PC-3 (cell line): ENCODE measurements around the gene GPC4. TPM values are rescaled to one million over a fixed set of nuclear protein-coding genes. Genes with fewer than 3 reads are reported as not detected.

ENCODE experiments used
- ATAC-seq: fragments of 200-7000 bp; cut with Tn5 transposase; 2 replicates; pipeline ENCODE4 v1.9.1; 2020; ENCODE audit warnings: mild to moderate bottlenecking, moderate library complexity
- BruUV-seq: library from RNA; stranded (reverse); fragments of 400-500 nt; replicated peaks from 2 replicates; lab custom pipeline; 2021; lab: Mats Ljungman, UMichigan
- CTCF ChIA-PET: fragments of 300-600 bp; sonication (Branson Sonifier 250); formaldehyde crosslinking; loops from one replicate; lab custom pipeline; 2022; ENCODE audit warnings: antibody characterized with exemption; lab: Charles Lee
- POLR2A ChIA-PET: fragments of 300-600 bp; sonication (Branson Sonifier 250); formaldehyde crosslinking; loops from one replicate; lab custom pipeline; 2022; ENCODE audit warnings: antibody characterized with exemption; ENCODE audit not compliant: unreplicated experiment; lab: Charles Lee
- DNase-seq: peaks from one replicate; pipeline ENCODE4 v3.0.0-alpha.2; 2015
- H2AFZ ChIP-seq: fragments of 300-600 bp; sonication (generic); 2 replicates; pipeline ENCODE4 v1.6.0; 2016; ENCODE audit warnings: antibody characterized with exemption, low read length
- H3F3A ChIP-seq: fragments of 300-600 bp; sonication (generic); one replicate; pipeline ENCODE4 v1.6.0; 2017; ENCODE audit warnings: antibody characterized with exemption, low read length, control low read depth, mild to moderate bottlenecking; ENCODE audit not compliant: unreplicated experiment
- H3K27ac ChIP-seq: fragments of 300-600 bp; sonication (generic); 2 replicates; pipeline ENCODE4 v1.5.1; 2016; ENCODE audit warnings: mild to moderate bottlenecking, low read length
- H3K27me3 ChIP-seq: fragments of 300-600 bp; sonication (generic); 2 replicates; pipeline ENCODE4 v1.6.1; 2016; ENCODE audit warnings: low read length, mixed read lengths
- H3K36me3 ChIP-seq: fragments of 300-600 bp; sonication (generic); 2 replicates; pipeline ENCODE4 v1.6.1; 2016; ENCODE audit warnings: low read depth, mixed run types, low read length, mixed read lengths
- H3K4me1 ChIP-seq: fragments of 300-600 bp; sonication (generic); 2 replicates; pipeline ENCODE4 v1.5.1; 2016; ENCODE audit warnings: low read length; ENCODE audit not compliant: insufficient read depth
- H3K4me2 ChIP-seq: fragments of 300-600 bp; sonication (generic); 2 replicates; pipeline ENCODE4 v1.6.0; 2016; ENCODE audit warnings: low read length
- H3K4me3 ChIP-seq: fragments of 300-600 bp; sonication (generic); 2 replicates; pipeline ENCODE4 v1.5.1; 2016; ENCODE audit warnings: mild to moderate bottlenecking, low read length, mixed read lengths
- H3K79me2 ChIP-seq: fragments of 300-600 bp; sonication (generic); 2 replicates; pipeline ENCODE4 v1.6.1; 2017; ENCODE audit warnings: low read length, mixed read lengths
- H3K9ac ChIP-seq: fragments of 300-600 bp; sonication (generic); 2 replicates; pipeline ENCODE4 v1.6.0; 2016; ENCODE audit warnings: mild to moderate bottlenecking, low read length
- H3K9me2 ChIP-seq: fragments of 300-600 bp; sonication (generic); replicated peaks from 2 replicates; pipeline ENCODE4 v1.6.1; 2016; ENCODE audit warnings: mixed run types, low read length, mixed read lengths
- H3K9me3 ChIP-seq: fragments of 300-600 bp; sonication (generic); 2 replicates; pipeline ENCODE4 v1.6.1; 2016; ENCODE audit warnings: low read length, mixed read lengths
- H4K20me1 ChIP-seq: fragments of 300-600 bp; sonication (generic); 2 replicates; pipeline ENCODE4 v1.6.1; 2016; ENCODE audit warnings: low read length, mixed read lengths
- EZH2 ChIP-seq: fragments of 300-600 bp; sonication (generic); IDR thresholded peaks from one replicate; pipeline ENCODE4 v1.6.1; 2017; ENCODE audit warnings: antibody characterized with exemption, mild to moderate bottlenecking, low read length; ENCODE audit not compliant: unreplicated experiment
- EZH2phosphoT487 ChIP-seq: fragments of 300-600 bp; sonication (generic); IDR thresholded peaks from 2 replicates; pipeline ENCODE4 v1.6.1; 2018; ENCODE audit warnings: mild to moderate bottlenecking, antibody characterized with exemption, low read length, borderline replicate concordance
- intact Hi-C: fragments of 100-400 bp; cut with micrococcal nuclease; formaldehyde crosslinking; loops from 2 replicates; pipeline ENCODE4 v1.9.0; 2023
- total RNA-seq: library from RNA; depleted of rRNA; stranded (reverse); fragments of >200 nt; gene quantifications from 2 replicates; pipeline ENCODE4 v1.2.3, GENCODE V29; 2014
- TF ChIP-seq, protein P1 (sequence below): fragments of 300-600 bp; sonication (generic); conservative IDR thresholded peaks from 2 replicates; pipeline ENCODE4 v1.5.1; 2017; ENCODE audit warnings: antibody characterized with exemption, low read depth, mild to moderate bottlenecking, low read length

GPC4 gene
- total RNA-seq, 1 experiment from 2014 or later = 4.0 TPM

DNA sequence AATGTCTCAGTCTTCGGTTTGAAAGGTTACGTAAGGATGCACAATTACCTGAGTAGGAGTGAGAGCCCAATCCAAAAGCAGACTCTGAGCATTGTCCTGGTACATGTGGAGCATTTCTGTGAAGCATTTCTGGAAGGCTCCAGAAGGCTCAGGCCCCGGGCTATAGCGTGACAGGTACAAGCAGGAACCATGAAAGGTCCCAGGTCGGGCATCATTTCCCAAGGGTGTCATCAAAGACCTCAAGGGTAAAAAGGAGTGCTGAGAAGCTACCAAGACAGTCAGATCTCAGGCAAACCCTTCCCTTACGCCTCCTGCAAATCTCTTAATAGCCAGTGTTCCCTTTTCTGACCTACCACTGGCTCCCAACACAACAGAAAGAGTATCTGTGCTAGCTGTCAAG lies 30.8 kb downstream of the GPC4 start:
- no peak for ATAC-seq
- Histone ChIP-seq H3K4me3 (no peak overlapping the region), H3K27me3 (no peaks in the 10 kb centered on the region), H3K9me3 (no peaks in the 10 kb centered on the region), H2AFZ (no peak overlapping the region), H3K4me2 (no peak overlapping the region), H3K79me2 (no peaks in the 10 kb centered on the region), H3K4me1 (no peaks in the 10 kb centered on the region), H3K27ac (no peak overlapping the region), H3K9me2 (no peaks in the 10 kb centered on the region), H3K36me3 (no peaks in the 10 kb centered on the region), H4K20me1 (no peaks in the 10 kb centered on the region), H3K9ac (no peak overlapping the region), H3F3A (no peaks in the 10 kb centered on the region)
- DNase-seq = no peak
- BruUV-seq = no TSS peak
- intact Hi-C loops = no loop called here
- CTCF ChIA-PET = no interaction called here
- POLR2A ChIA-PET = no interaction called here
- TF ChIP-seq EZH2 = no peak
- TF ChIP-seq, protein P1, sequence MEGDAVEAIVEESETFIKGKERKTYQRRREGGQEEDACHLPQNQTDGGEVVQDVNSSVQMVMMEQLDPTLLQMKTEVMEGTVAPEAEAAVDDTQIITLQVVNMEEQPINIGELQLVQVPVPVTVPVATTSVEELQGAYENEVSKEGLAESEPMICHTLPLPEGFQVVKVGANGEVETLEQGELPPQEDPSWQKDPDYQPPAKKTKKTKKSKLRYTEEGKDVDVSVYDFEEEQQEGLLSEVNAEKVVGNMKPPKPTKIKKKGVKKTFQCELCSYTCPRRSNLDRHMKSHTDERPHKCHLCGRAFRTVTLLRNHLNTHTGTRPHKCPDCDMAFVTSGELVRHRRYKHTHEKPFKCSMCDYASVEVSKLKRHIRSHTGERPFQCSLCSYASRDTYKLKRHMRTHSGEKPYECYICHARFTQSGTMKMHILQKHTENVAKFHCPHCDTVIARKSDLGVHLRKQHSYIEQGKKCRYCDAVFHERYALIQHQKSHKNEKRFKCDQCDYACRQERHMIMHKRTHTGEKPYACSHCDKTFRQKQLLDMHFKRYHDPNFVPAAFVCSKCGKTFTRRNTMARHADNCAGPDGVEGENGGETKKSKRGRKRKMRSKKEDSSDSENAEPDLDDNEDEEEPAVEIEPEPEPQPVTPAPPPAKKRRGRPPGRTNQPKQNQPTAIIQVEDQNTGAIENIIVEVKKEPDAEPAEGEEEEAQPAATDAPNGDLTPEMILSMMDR = no peak
- no peak for TF ChIP-seq EZH2phosphoT487

DNA sequence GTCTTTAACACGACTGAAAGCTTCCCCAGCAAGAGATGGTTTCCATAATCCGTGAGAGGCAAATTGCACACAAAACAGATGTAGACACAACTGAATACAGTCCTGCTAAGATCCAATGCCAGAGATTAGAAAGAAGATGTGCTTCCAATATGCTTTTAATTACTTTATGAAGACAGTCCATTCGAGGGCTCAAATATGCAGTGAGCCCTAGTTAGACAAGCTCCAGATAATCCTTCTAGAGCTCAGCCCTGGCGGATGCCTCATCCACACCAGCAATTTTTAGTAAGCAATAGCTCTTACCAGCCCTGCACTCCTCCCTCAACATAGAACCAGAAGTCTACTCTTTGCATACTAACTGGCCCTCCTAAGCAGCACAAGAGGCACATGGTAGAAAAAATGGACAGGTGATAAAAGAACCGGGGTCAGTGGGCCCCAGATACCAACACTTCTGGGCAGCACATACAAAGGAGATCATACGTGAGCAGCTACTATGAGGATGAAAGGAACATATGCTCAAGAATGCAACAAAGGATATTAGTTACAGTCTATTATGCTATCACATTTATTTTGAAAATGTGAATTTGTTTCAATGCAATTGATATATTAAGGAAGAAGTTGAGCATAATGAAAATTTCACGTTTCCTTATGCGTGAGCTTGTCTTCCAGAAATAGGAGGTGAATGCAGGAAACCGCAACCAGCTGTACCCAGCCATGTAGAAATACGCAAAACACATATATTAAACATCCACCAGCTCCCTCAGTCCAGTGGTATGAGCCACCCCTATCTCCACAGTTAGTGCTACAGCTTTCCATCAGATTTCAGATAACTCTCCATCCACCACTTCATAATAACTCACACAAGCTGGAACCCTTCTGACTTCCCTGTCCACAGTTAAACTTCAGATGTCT lies 34.3 kb downstream of the GPC4 start:
- no peak overlapping the region for H2AFZ ChIP-seq
- H3K9ac ChIP-seq = no peak overlapping the region
- BruUV-seq = no TSS peak
- CTCF ChIA-PET = no interaction called here
- no peaks in the 10 kb centered on the region for H3K9me3 ChIP-seq
- ATAC-seq = no peak
- no peaks in the 10 kb centered on the region for H3K79me2 ChIP-seq
- no peak overlapping the region for H3K4me2 ChIP-seq
- H3K36me3 ChIP-seq = no peaks in the 10 kb centered on the region
- no peak overlapping the region for H3K27ac ChIP-seq
- no peaks in the 10 kb centered on the region for H3K4me1 ChIP-seq
- H3K9me2 ChIP-seq = no peaks in the 10 kb centered on the region
- H3K27me3 ChIP-seq = no peaks in the 10 kb centered on the region
- no peak for DNase-seq
- no peak overlapping the region for H3K4me3 ChIP-seq
- TF ChIP-seq, protein P1 = no peak
- TF ChIP-seq EZH2phosphoT487 = no peak
- no peak for TF ChIP-seq EZH2
- no peaks in the 10 kb centered on the region for H4K20me1 ChIP-seq
- intact Hi-C loops = no loop called here
- H3F3A ChIP-seq = no peaks in the 10 kb centered on the region
- POLR2A ChIA-PET = no interaction called here

DNA sequence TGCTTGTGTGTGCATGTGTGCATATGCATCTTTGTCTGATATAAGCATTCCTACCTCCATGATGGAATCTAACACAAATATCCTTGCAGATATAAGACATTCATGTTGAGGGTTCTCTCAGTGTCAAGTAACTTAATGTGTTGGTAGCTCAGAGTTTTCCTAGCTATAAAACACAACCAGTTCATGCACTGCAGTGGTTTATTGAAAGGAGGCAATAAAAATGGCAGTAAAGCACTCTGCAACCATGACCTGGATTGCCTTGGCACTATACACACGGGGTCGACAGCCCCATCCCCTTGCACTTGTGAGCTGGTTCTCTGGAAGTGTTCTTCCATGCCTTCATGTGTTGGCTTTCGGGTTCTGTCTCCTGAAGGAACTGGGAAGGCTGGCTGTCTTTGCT lies 38.9 kb downstream of the GPC4 start:
- no peak for ATAC-seq
- CTCF ChIA-PET = no interaction called here
- no peak overlapping the region for H3K4me2 ChIP-seq
- intact Hi-C loops = no loop called here
- H4K20me1 ChIP-seq = no peaks in the 10 kb centered on the region
- no TSS peak for BruUV-seq
- no peak overlapping the region for H3K27ac ChIP-seq
- no peaks in the 10 kb centered on the region for H3K27me3 ChIP-seq
- H3K9me2 ChIP-seq = no peaks in the 10 kb centered on the region
- H3K36me3 ChIP-seq = no peaks in the 10 kb centered on the region
- H3K79me2 ChIP-seq = no peaks in the 10 kb centered on the region
- H3K4me3 ChIP-seq = no peak overlapping the region
- no peak for DNase-seq
- no peaks in the 10 kb centered on the region for H3K4me1 ChIP-seq
- no peaks in the 10 kb centered on the region for H3F3A ChIP-seq
- TF ChIP-seq, protein P1 = no peak
- TF ChIP-seq EZH2phosphoT487 (no peak), EZH2 (no peak)
- H3K9me3 ChIP-seq = no peaks in the 10 kb centered on the region
- POLR2A ChIA-PET = no interaction called here
- H2AFZ ChIP-seq = no peak overlapping the region
- H3K9ac ChIP-seq = no peak overlapping the region
